Osteoblast (primary cell): ENCODE results near the gene MYH13. TPM values are rescaled to one million over a fixed set of nuclear protein-coding genes. Genes with fewer than 3 reads are reported as not detected.

Experiments used
- DNase-seq: peaks from one replicate; pipeline ENCODE4 v3.0.0; 2011; ENCODE audit warnings: low spot score, mixed read lengths; ENCODE audit not compliant: insufficient read length; ENCODE audit errors: missing footprints
- H2AFZ ChIP-seq: 2 replicates; pipeline ENCODE4 v1.6.0; 2011; ENCODE audit warnings: mild to moderate bottlenecking, low read length
- H3K27ac ChIP-seq: 2 replicates; pipeline ENCODE4 v1.5.1; 2011; ENCODE audit warnings: mild to moderate bottlenecking, low read depth, low read length, moderate library complexity
- H3K27me3 ChIP-seq: 2 replicates; pipeline ENCODE4 v1.6.0; 2012; ENCODE audit warnings: mild to moderate bottlenecking, control low read depth, inconsistent platforms, low read length, moderate library complexity; ENCODE audit not compliant: insufficient read depth
- H3K36me3 ChIP-seq: 2 replicates; pipeline ENCODE4 v1.5.1; 2011; ENCODE audit warnings: mild to moderate bottlenecking, low read length, control low read depth, moderate library complexity; ENCODE audit not compliant: insufficient read depth
- H3K4me1 ChIP-seq: 2 replicates; pipeline ENCODE4 v1.5.1; 2011; ENCODE audit warnings: mild to moderate bottlenecking, low read length, control low read depth, moderate library complexity; ENCODE audit not compliant: insufficient read depth
- H3K4me2 ChIP-seq: 2 replicates; pipeline ENCODE4 v1.6.0; 2011; ENCODE audit warnings: mild to moderate bottlenecking, low read length; ENCODE audit not compliant: insufficient read depth
- H3K4me3 ChIP-seq: fragments of 200-600 bp; sonication (generic); 3 replicates; pipeline ENCODE4 v1.5.1; 2012; ENCODE audit warnings: mild to moderate bottlenecking, low read length, inconsistent platforms; ENCODE audit not compliant: insufficient read depth
- H3K79me2 ChIP-seq: 2 replicates; pipeline ENCODE4 v1.6.0; 2012; ENCODE audit warnings: mild to moderate bottlenecking, low read length, control low read depth, inconsistent platforms; ENCODE audit not compliant: insufficient read depth
- H3K9me3 ChIP-seq: 2 replicates; pipeline ENCODE4 v1.5.1; 2011; ENCODE audit warnings: low read depth, low read length, control low read depth
- H4K20me1 ChIP-seq: 2 replicates; pipeline ENCODE4 v1.6.0; 2012; ENCODE audit warnings: mild to moderate bottlenecking, low read length, control low read depth; ENCODE audit not compliant: insufficient read depth
- total RNA-seq: library from RNA; depleted of rRNA; stranded (reverse); fragments of >200 nt; gene quantifications from 2 replicates; pipeline ENCODE4 v1.2.3, GENCODE V29; 2012
- TF ChIP-seq, protein P1 (sequence below): IDR thresholded peaks from 2 replicates; pipeline ENCODE4 v1.5.1; 2011; ENCODE audit warnings: mild to moderate bottlenecking, low read depth, low read length, moderate library complexity; ENCODE audit errors: extremely low read depth

MYH13 gene
- total RNA-seq, 1 donor: not detected

GRCh38 chr17:10306585-10306984 is 66.2 kb downstream of the MYH13 start:
- H3K36me3 ChIP-seq: no peaks in the 10 kb centered on the region
- H3K27ac ChIP-seq: no peak overlapping the region
- DNase-seq: no peak
- no peaks in the 10 kb centered on the region for H4K20me1 ChIP-seq
- no peaks in the 10 kb centered on the region for H3K4me1 ChIP-seq
- H3K4me3 ChIP-seq: no peak overlapping the region
- no peak overlapping the region for H2AFZ ChIP-seq
- no peaks in the 10 kb centered on the region for H3K27me3 ChIP-seq
- no peaks in the 10 kb centered on the region for H3K79me2 ChIP-seq
- H3K4me2 ChIP-seq: no peak overlapping the region
- TF ChIP-seq, protein P1, sequence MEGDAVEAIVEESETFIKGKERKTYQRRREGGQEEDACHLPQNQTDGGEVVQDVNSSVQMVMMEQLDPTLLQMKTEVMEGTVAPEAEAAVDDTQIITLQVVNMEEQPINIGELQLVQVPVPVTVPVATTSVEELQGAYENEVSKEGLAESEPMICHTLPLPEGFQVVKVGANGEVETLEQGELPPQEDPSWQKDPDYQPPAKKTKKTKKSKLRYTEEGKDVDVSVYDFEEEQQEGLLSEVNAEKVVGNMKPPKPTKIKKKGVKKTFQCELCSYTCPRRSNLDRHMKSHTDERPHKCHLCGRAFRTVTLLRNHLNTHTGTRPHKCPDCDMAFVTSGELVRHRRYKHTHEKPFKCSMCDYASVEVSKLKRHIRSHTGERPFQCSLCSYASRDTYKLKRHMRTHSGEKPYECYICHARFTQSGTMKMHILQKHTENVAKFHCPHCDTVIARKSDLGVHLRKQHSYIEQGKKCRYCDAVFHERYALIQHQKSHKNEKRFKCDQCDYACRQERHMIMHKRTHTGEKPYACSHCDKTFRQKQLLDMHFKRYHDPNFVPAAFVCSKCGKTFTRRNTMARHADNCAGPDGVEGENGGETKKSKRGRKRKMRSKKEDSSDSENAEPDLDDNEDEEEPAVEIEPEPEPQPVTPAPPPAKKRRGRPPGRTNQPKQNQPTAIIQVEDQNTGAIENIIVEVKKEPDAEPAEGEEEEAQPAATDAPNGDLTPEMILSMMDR: no peak
- no peaks in the 10 kb centered on the region for H3K9me3 ChIP-seq

- no peaks in the 10 kb centered on the region for H3K36me3 ChIP-seq
- TF ChIP-seq, protein P1: no peak
- no peak overlapping the region for H3K4me2 ChIP-seq
- H3K9me3 ChIP-seq: no peaks in the 10 kb centered on the region
- no peak for DNase-seq
- H3K27me3 ChIP-seq: no peaks in the 10 kb centered on the region
- no peaks in the 10 kb centered on the region for H3K4me1 ChIP-seq
- H3K27ac ChIP-seq: no peak overlapping the region
- no peak overlapping the region for H2AFZ ChIP-seq
- no peaks in the 10 kb centered on the region for H4K20me1 ChIP-seq
- no peaks in the 10 kb centered on the region for H3K79me2 ChIP-seq
- H3K4me3 ChIP-seq: no peak overlapping the region
These were observed 67.4 kb downstream of the MYH13 start for GRCh38 chr17:10305398-10305797.

- no peaks in the 10 kb centered on the region for H3K27me3 ChIP-seq
- H2AFZ ChIP-seq: no peak overlapping the region
- H3K4me2 ChIP-seq: no peak overlapping the region
- no peak for DNase-seq
- H4K20me1 ChIP-seq: no peaks in the 10 kb centered on the region
- no peak overlapping the region for H3K27ac ChIP-seq
- no peak overlapping the region for H3K4me3 ChIP-seq
- TF ChIP-seq, protein P1: no peak
- no peaks in the 10 kb centered on the region for H3K9me3 ChIP-seq
- H3K79me2 ChIP-seq: no peaks in the 10 kb centered on the region
- H3K36me3 ChIP-seq: no peaks in the 10 kb centered on the region
- no peaks in the 10 kb centered on the region for H3K4me1 ChIP-seq
These were observed 68.0 kb downstream of the MYH13 start for GRCh38 chr17:10304758-10305300.

GRCh38 chr17:10297691-10298090 is 75.1 kb downstream of the MYH13 start:
- no peak overlapping the region for H2AFZ ChIP-seq
- H3K4me2 ChIP-seq: no peak overlapping the region
- H3K4me1 ChIP-seq: no peaks in the 10 kb centered on the region
- TF ChIP-seq, protein P1: no peak
- no peaks in the 10 kb centered on the region for H3K79me2 ChIP-seq
- H3K36me3 ChIP-seq: no peaks in the 10 kb centered on the region
- no peaks in the 10 kb centered on the region for H3K27me3 ChIP-seq
- no peak for DNase-seq
- H3K9me3 ChIP-seq: no peaks in the 10 kb centered on the region
- H4K20me1 ChIP-seq: no peaks in the 10 kb centered on the region
- no peak overlapping the region for H3K27ac ChIP-seq
- H3K4me3 ChIP-seq: no peak overlapping the region
